K562 (cell line): ENCODE data around the gene MASP1. TPM values are rescaled to one million over a fixed set of nuclear protein-coding genes. Genes with fewer than 3 reads are reported as not detected.

Source experiments
- polyA plus RNA-seq, 8 experiments: library from polyadenylated mRNA; depleted of rRNA in 4 of 8; stranded (reverse) in 5 of 8; unstranded in 3 of 8; fragments of >200 nt; fragmentation: Nextera tagmentation in 2 of 8; fragmentation: Illumina TruSeq in 1 of 8; extraction: Ambion mirVana in 2 of 8; extraction: Trizol in 1 of 8; gene quantifications; 2 replicates each; pipeline versions ENCODE4 v1.2.1 to v1.2.3, GENCODE V29; 2011 to 2014; ENCODE audit warnings: inconsistent platforms in 1 of 8, missing spikeins in 1 of 8
- total RNA-seq, 7 experiments: library from RNA; depleted of rRNA in 6 of 7; stranded (reverse); fragments of >200 nt in 6 of 7; fragmentation: Illumina TruSeq in 2 of 7; extraction: Trizol in 2 of 7; gene quantifications; 2 replicates each; pipeline versions ENCODE4 v1.2.1 to v1.2.3, GENCODE V29; 2011 to 2021; ENCODE audit warnings: low replicate concordance in 1 of 7
- TF ChIP-seq, protein P1 (sequence below): fragments of 450-650 bp; IDR thresholded peaks from 2 replicates; pipeline ENCODE4 v1.6.1; 2016; ENCODE audit warnings: mild to moderate bottlenecking, moderate library complexity

MASP1 gene
- total and polyA plus RNA-seq, 9 of the 15 experiments (the other 6 are each of a cell fraction or from before 2014, with no cell fraction given): 0.03 to 0.24 (median 0.20) TPM; not detected in 3

DNA sequence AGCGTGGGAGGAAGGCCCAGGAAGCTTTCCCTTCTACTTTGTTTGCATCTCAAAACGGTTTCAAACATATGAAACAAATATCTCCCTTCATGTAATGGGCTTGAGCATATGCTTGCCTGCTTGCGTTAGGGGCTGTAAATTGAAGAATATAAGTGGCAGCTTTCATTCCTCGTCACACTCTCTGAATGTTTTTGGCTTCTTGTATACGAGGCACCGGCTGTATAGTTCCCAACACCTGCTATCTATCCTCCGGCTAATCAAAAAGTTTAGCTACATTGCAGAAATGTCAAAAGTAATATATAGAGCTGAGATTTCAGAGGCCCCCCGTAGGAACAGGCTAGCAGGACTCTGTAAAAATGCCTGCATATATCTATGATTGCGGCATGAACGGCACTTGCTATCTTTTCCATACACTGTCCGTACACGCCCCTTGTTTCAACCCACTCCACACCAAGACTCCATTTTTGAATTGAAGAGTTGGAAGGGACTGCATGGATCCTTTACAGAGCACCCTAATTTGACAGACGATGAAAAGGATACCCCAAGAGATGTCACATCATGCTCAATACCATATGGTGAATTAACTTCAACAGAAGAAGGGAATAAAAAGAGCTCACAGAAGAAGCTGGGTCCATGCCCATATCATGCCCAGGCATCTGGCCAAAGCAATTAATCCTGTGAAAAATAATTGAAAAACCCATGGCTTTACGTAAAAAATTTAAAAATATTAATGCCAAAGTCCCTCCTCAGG, 2.5 kb downstream of the MASP1 start (continued):
- TF ChIP-seq, protein P1, sequence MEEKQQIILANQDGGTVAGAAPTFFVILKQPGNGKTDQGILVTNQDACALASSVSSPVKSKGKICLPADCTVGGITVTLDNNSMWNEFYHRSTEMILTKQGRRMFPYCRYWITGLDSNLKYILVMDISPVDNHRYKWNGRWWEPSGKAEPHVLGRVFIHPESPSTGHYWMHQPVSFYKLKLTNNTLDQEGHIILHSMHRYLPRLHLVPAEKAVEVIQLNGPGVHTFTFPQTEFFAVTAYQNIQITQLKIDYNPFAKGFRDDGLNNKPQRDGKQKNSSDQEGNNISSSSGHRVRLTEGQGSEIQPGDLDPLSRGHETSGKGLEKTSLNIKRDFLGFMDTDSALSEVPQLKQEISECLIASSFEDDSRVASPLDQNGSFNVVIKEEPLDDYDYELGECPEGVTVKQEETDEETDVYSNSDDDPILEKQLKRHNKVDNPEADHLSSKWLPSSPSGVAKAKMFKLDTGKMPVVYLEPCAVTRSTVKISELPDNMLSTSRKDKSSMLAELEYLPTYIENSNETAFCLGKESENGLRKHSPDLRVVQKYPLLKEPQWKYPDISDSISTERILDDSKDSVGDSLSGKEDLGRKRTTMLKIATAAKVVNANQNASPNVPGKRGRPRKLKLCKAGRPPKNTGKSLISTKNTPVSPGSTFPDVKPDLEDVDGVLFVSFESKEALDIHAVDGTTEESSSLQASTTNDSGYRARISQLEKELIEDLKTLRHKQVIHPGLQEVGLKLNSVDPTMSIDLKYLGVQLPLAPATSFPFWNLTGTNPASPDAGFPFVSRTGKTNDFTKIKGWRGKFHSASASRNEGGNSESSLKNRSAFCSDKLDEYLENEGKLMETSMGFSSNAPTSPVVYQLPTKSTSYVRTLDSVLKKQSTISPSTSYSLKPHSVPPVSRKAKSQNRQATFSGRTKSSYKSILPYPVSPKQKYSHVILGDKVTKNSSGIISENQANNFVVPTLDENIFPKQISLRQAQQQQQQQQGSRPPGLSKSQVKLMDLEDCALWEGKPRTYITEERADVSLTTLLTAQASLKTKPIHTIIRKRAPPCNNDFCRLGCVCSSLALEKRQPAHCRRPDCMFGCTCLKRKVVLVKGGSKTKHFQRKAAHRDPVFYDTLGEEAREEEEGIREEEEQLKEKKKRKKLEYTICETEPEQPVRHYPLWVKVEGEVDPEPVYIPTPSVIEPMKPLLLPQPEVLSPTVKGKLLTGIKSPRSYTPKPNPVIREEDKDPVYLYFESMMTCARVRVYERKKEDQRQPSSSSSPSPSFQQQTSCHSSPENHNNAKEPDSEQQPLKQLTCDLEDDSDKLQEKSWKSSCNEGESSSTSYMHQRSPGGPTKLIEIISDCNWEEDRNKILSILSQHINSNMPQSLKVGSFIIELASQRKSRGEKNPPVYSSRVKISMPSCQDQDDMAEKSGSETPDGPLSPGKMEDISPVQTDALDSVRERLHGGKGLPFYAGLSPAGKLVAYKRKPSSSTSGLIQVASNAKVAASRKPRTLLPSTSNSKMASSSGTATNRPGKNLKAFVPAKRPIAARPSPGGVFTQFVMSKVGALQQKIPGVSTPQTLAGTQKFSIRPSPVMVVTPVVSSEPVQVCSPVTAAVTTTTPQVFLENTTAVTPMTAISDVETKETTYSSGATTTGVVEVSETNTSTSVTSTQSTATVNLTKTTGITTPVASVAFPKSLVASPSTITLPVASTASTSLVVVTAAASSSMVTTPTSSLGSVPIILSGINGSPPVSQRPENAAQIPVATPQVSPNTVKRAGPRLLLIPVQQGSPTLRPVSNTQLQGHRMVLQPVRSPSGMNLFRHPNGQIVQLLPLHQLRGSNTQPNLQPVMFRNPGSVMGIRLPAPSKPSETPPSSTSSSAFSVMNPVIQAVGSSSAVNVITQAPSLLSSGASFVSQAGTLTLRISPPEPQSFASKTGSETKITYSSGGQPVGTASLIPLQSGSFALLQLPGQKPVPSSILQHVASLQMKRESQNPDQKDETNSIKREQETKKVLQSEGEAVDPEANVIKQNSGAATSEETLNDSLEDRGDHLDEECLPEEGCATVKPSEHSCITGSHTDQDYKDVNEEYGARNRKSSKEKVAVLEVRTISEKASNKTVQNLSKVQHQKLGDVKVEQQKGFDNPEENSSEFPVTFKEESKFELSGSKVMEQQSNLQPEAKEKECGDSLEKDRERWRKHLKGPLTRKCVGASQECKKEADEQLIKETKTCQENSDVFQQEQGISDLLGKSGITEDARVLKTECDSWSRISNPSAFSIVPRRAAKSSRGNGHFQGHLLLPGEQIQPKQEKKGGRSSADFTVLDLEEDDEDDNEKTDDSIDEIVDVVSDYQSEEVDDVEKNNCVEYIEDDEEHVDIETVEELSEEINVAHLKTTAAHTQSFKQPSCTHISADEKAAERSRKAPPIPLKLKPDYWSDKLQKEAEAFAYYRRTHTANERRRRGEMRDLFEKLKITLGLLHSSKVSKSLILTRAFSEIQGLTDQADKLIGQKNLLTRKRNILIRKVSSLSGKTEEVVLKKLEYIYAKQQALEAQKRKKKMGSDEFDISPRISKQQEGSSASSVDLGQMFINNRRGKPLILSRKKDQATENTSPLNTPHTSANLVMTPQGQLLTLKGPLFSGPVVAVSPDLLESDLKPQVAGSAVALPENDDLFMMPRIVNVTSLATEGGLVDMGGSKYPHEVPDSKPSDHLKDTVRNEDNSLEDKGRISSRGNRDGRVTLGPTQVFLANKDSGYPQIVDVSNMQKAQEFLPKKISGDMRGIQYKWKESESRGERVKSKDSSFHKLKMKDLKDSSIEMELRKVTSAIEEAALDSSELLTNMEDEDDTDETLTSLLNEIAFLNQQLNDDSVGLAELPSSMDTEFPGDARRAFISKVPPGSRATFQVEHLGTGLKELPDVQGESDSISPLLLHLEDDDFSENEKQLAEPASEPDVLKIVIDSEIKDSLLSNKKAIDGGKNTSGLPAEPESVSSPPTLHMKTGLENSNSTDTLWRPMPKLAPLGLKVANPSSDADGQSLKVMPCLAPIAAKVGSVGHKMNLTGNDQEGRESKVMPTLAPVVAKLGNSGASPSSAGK: peak; percentile 28; the same call in 1 of the 2 replicates
